HepG2 (cell line): ENCODE measurements around the gene SOHLH2. TPM values are rescaled to one million over a fixed set of nuclear protein-coding genes. Genes with fewer than 3 reads are reported as not detected.

Experiments
- ATAC-seq: fragments of 200-7000 bp; cut with Tn5 transposase; 3 replicates; pipeline ENCODE4 v1.9.1; 2020; ENCODE audit warnings: mild to moderate bottlenecking, moderate library complexity
- BruUV-seq: library from RNA; stranded (reverse); fragments of 400-500 nt; replicated peaks from 2 replicates; lab custom pipeline; 2021; lab: Mats Ljungman, UMichigan
- CTCF ChIA-PET: fragments of 300-600 bp; formaldehyde crosslinking; extraction: SDS; loops from one replicate; lab custom pipeline; 2021; ENCODE audit warnings: low total read pairs, inconsistent platforms, low intra/inter-chr PET ratio; lab: Yijun Ruan, JAX
- POLR2A ChIA-PET: fragments of 350-600 bp; sonication (Branson Sonifier 250); formaldehyde crosslinking; loops from one replicate; lab custom pipeline; 2020; ENCODE audit warnings: antibody characterized with exemption, inconsistent platforms; lab: Yijun Ruan, JAX
- DNase-seq: peaks from one replicate; pipeline ENCODE4 v3.0.0-alpha.2; 2015; ENCODE audit warnings: low spot score
- FAIRE-seq: peaks from 3 replicates; lab custom pipeline; 2011; peaks lifted over from hg19 to GRCh38; lab: Jason Lieb, UNC
- H2AFZ ChIP-seq: one replicate; pipeline ENCODE4 v1.6.1; 2011; ENCODE audit warnings: low read length, inconsistent platforms
- H3K27ac ChIP-seq: fragments of 300-600 bp; 3 replicates; pipeline ENCODE4 v1.8.0; 2011; ENCODE audit warnings: mixed run types, mild to moderate bottlenecking, mixed read lengths, low read length, inconsistent platforms; ENCODE audit not compliant: insufficient read depth; ENCODE audit errors: extremely low read length
- H3K27me3 ChIP-seq, 2 experiments: fragments of 200-600 bp in 1 of 2; 2 replicates in 1 of 2; 3 replicates in 1 of 2; pipeline versions ENCODE4 v1.6.0 to v1.8.0; 2011; ENCODE audit warnings: low read length in 2 of 2, mild to moderate bottlenecking in 2 of 2, moderate library complexity in 2 of 2, inconsistent platforms in 1 of 2; ENCODE audit not compliant: insufficient read depth in 2 of 2, control insufficient read depth in 1 of 2
- H3K36me3 ChIP-seq, 2 experiments: fragments of 200-600 bp in 1 of 2; replicated peaks in 1 of 2; 2 replicates in 1 of 2; 3 replicates in 1 of 2; pipeline versions ENCODE4 v1.5.1 to v1.8.0; 2011; ENCODE audit warnings: low read length in 2 of 2, inconsistent platforms in 1 of 2; ENCODE audit not compliant: insufficient read depth in 2 of 2, control insufficient read depth in 1 of 2
- H3K4me1 ChIP-seq: 2 replicates; pipeline ENCODE4 v1.5.1; 2012; ENCODE audit warnings: low read length, inconsistent platforms; ENCODE audit not compliant: insufficient read depth
- H3K4me2 ChIP-seq: 2 replicates; pipeline ENCODE4 v1.6.0; 2011; ENCODE audit warnings: low read depth, low read length, inconsistent platforms
- H3K4me3 ChIP-seq, 3 experiments: fragments of 200-600 bp in 1 of 3; sonication (generic), shearing (Covaris generic) in 1 of 3; replicated peaks in 1 of 3; 2 replicates each; pipeline ENCODE4 v1.5.1; 2011 to 2016; ENCODE audit warnings: low read length in 3 of 3, inconsistent platforms in 2 of 3, low read depth in 2 of 3, mild to moderate bottlenecking in 2 of 3, control low read depth in 1 of 3, mixed read lengths in 1 of 3; ENCODE audit not compliant: insufficient read depth in 1 of 3
- H3K79me2 ChIP-seq: one replicate; pipeline ENCODE4 v1.6.1; 2011; ENCODE audit warnings: low read length, inconsistent platforms; ENCODE audit not compliant: insufficient read depth
- H3K9ac ChIP-seq: 2 replicates; pipeline ENCODE4 v1.6.0; 2011; ENCODE audit warnings: mild to moderate bottlenecking, low read depth, low read length, inconsistent platforms; ENCODE audit not compliant: insufficient read depth
- H3K9me3 ChIP-seq: 2 replicates; pipeline ENCODE4 v1.5.1; 2012; ENCODE audit warnings: mild to moderate bottlenecking, low read length
- H4K20me1 ChIP-seq: 2 replicates; pipeline ENCODE4 v1.6.0; 2011; ENCODE audit warnings: inconsistent platforms, mild to moderate bottlenecking, low read length, moderate library complexity; ENCODE audit not compliant: insufficient read depth
- ARNT2 ChIP-seq: sonication (generic); formaldehyde crosslinking; IDR thresholded peaks from 2 replicates; pipeline ENCODE4 v1.8.0; 2022; ENCODE audit warnings: mild to moderate bottlenecking, low read depth, missing genetic modification reagents, moderate library complexity
- E2F2 ChIP-seq: sonication (generic); formaldehyde crosslinking; IDR thresholded peaks from 2 replicates; pipeline ENCODE4 v1.4.0; 2020; ENCODE audit warnings: missing genetic modification reagents, borderline replicate concordance
- FOSL2 ChIP-seq: sonication (generic); formaldehyde crosslinking; IDR thresholded peaks from 2 replicates; pipeline ENCODE4 v1.4.0; 2020; ENCODE audit warnings: missing genetic modification reagents
- HDAC2 ChIP-seq: sonication (generic); formaldehyde crosslinking; IDR thresholded peaks from 2 replicates; pipeline ENCODE4 v1.4.0; 2020; ENCODE audit warnings: missing genetic modification reagents
- NPAS2 ChIP-seq: sonication (generic); formaldehyde crosslinking; IDR thresholded peaks from 2 replicates; pipeline ENCODE4 v1.8.0; 2022; ENCODE audit warnings: mild to moderate bottlenecking, missing genetic modification reagents, borderline replicate concordance
- RNF219 ChIP-seq: sonication (generic); formaldehyde crosslinking; IDR thresholded peaks from 2 replicates; pipeline ENCODE4 v1.5.0; 2020; ENCODE audit warnings: mild to moderate bottlenecking, missing genetic modification reagents
- RORA ChIP-seq: sonication (generic); formaldehyde crosslinking; IDR thresholded peaks from 2 replicates; pipeline ENCODE4 v1.5.0; 2020; ENCODE audit warnings: mild to moderate bottlenecking, missing genetic modification reagents, moderate library complexity
- USF2 ChIP-seq, 2 experiments: sonication (generic) in 1 of 2; formaldehyde crosslinking in 1 of 2; IDR thresholded peaks; 2 replicates each; pipeline versions ENCODE4 v1.5.1 to v1.6.1; 2011 to 2020; ENCODE audit warnings: borderline replicate concordance in 1 of 2, low read depth in 1 of 2, low read length in 1 of 2, mild to moderate bottlenecking in 1 of 2, missing genetic modification reagents in 1 of 2, moderate library complexity in 1 of 2
- ZBTB33 ChIP-seq: sonication (generic); formaldehyde crosslinking; IDR thresholded peaks from 2 replicates; pipeline ENCODE4 v1.4.0; 2020; ENCODE audit warnings: missing genetic modification reagents
- ZMAT5 ChIP-seq: sonication (generic); formaldehyde crosslinking; IDR thresholded peaks from 2 replicates; pipeline ENCODE4 v1.5.0; 2020; ENCODE audit warnings: mild to moderate bottlenecking, low read depth, missing genetic modification reagents, borderline replicate concordance
- ZNF3 ChIP-seq: IDR thresholded peaks from 2 replicates; pipeline ENCODE4 v1.7.0; 2017; ENCODE audit warnings: inconsistent platforms
- ZNF33B ChIP-seq: sonication (generic); formaldehyde crosslinking; IDR thresholded peaks from 2 replicates; pipeline ENCODE4 v1.5.1; 2020; ENCODE audit warnings: mild to moderate bottlenecking, missing genetic modification reagents
- ZNF567 ChIP-seq: sonication (generic); formaldehyde crosslinking; IDR thresholded peaks from 2 replicates; pipeline ENCODE4 v1.8.1; 2023; ENCODE audit warnings: mild to moderate bottlenecking, missing genetic modification reagents, borderline replicate concordance
- WGBS: methylation state at CpG from one replicate; pipeline ENCODE4 v1.1.6; 2017; ENCODE audit warnings: low lambda C conversion rate; 5-methylcytosine and 5-hydroxymethylcytosine counted together
- in situ Hi-C: cut with HindIII; loops from 2 replicates; pipeline ENCODE4 v1.10.0; 2017; ENCODE audit warnings: low pct_unique_long_range_greater_than_20kb; ENCODE audit not compliant: extremely low pct_ligation_motif_present
- intact Hi-C: fragments of 100-400 bp; cut with micrococcal nuclease; formaldehyde crosslinking; loops from one replicate; pipeline ENCODE4 v1.10.0; 2022; ENCODE audit not compliant: unreplicated experiment
- polyA plus RNA-seq, 8 experiments: library from polyadenylated mRNA; depleted of rRNA in 3 of 8; stranded (reverse) in 7 of 8; unstranded in 1 of 8; fragments of >200 nt; fragmentation: Illumina TruSeq in 4 of 8; extraction: Trizol in 4 of 8; gene quantifications; 2 replicates each; pipeline versions ENCODE4 v1.2.1 to v1.2.3, GENCODE V29; 2011 to 2016; ENCODE audit warnings: low read depth in 4 of 8, missing spikeins in 1 of 8, mixed read lengths in 1 of 8; ENCODE audit not compliant: insufficient read depth in 1 of 8
- total RNA-seq, 5 experiments: library from RNA; depleted of rRNA; stranded (reverse); fragments of >200 nt; fragmentation: Illumina TruSeq; extraction: Trizol; gene quantifications; 2 replicates each; pipeline ENCODE4 v1.2.3, GENCODE V29; 2016; ENCODE audit warnings: low read depth in 1 of 5

SOHLH2 gene
- total and polyA plus RNA-seq, 2 of the 13 experiments (the other 11 are each of a cell fraction or from before 2014, with no cell fraction given), result not detected

GRCh38 chr13:36173571-36174322, 40.6 kb downstream of the SOHLH2 start:
- Histone ChIP-seq H2AFZ (no peak overlapping the region), H4K20me1 (no peaks in the 10 kb centered on the region), H3K79me2 (no peaks in the 10 kb centered on the region), H3K4me2 (no peak overlapping the region), H3K4me3 (no peak overlapping the region), H3K36me3 (no peaks in the 10 kb centered on the region), H3K9ac (no peak overlapping the region), H3K4me1 (no peaks in the 10 kb centered on the region), H3K9me3 (no peaks in the 10 kb centered on the region), H3K27ac (no peak overlapping the region), H3K27me3 (peaks cover 0 to 8% of the 10 kb centered on the region in 2 experiments; a peak in 1 of 5 replicates)
- in situ Hi-C loops (no loop called here), intact Hi-C loops (no loop called here)
- TF ChIP-seq ZNF3 (CRISPR knock-in tag) (no peak), HDAC2 (CRISPR knock-in tag) (no peak), ZBTB33 (CRISPR knock-in tag) (no peak), FOSL2 (CRISPR knock-in tag) (no peak), RNF219 (CRISPR knock-in tag) (no peak), E2F2 (no peak), ZNF33B (no peak), ZMAT5 (no peak), ARNT2 (CRISPR knock-in tag) (no peak), NPAS2 (CRISPR knock-in tag) (no peak), RORA (CRISPR knock-in tag) (no peak), USF2 (IDR thresholded peaks at IDR 0.05; ENCODE audit: low read depth, low read length) (no peak), USF2 (CRISPR knock-in tag; IDR thresholded peaks at IDR 0.05; ENCODE audit: borderline replicate concordance) (no peak), ZNF567 (CRISPR knock-in tag) (no peak)
- ATAC-seq, result no peak
- ChIA-PET POLR2A (no interaction called here), CTCF (no interaction called here)
- BruUV-seq, result no TSS peak
- no peak for DNase-seq
- 1% methylated on average over 3 of the region's 4 CpGs for WGBS
- no peak for FAIRE-seq
